IPS DF 19.7 (cell line): ENCODE measurements around the gene PSMA6.
"Not testable (repeated sequence)": the region's sequence is repeated elsewhere in the genome, so short reads cannot be mapped to it uniquely, and the experiment has no call there.

Source experiments
- DNase-seq: peaks from one replicate; pipeline ENCODE4 v3.0.0-alpha.2; 2013; ENCODE audit warnings: low read depth, low spot score

PSMA6 gene

GRCh38 chr14:35319509-35319908, 27.3 kb downstream of the PSMA6 start:
- no peak for DNase-seq

GRCh38 chr14:35320472-35320871, 28.3 kb downstream of the PSMA6 start:
- no peak for DNase-seq

- DNase-seq: no peak
These were observed 34.2 kb downstream of the PSMA6 start for GRCh38 chr14:35326375-35326774.

GRCh38 chr14:35331605-35332516, 39.7 kb downstream of the PSMA6 start:
- no peak for DNase-seq

GRCh38 chr14:35332517-35333263, 40.5 kb downstream of the PSMA6 start:
- no peak for DNase-seq

- no peak for DNase-seq
These were observed 41.1 kb downstream of the PSMA6 start for GRCh38 chr14:35333264-35333730.

- no peak for DNase-seq
These were observed 41.9 kb downstream of the PSMA6 start for GRCh38 chr14:35333797-35334743.

- no peak for DNase-seq
These were observed 43.4 kb downstream of the PSMA6 start for GRCh38 chr14:35335388-35336092.

- DNase-seq: not testable (repeated sequence)
These were observed 44.0 kb downstream of the PSMA6 start for GRCh38 chr14:35336171-35336493.

GRCh38 chr14:35336494-35337268, 44.5 kb downstream of the PSMA6 start:
- DNase-seq: no peak

GRCh38 chr14:35337269-35338255, 45.4 kb downstream of the PSMA6 start:
- no peak for DNase-seq

GRCh38 chr14:35338731-35339405, 46.7 kb downstream of the PSMA6 start:
- DNase-seq: no peak

GRCh38 chr14:35339761-35340406, 47.7 kb downstream of the PSMA6 start:
- no peak for DNase-seq

- no peak for DNase-seq
These were observed 48.7 kb downstream of the PSMA6 start for GRCh38 chr14:35340616-35341453.

- no peak for DNase-seq
These were observed 49.2 kb downstream of the PSMA6 start for GRCh38 chr14:35341454-35341750.

GRCh38 chr14:35341751-35342488, 49.7 kb downstream of the PSMA6 start:
- DNase-seq: no peak
